ENCODE data around the gene SPOCK1.

GRCh38 chr5:137454671-137455070 lies 44.5 kb downstream of the SPOCK1 start:
- TF ChIP-seq FOXA3 (CRISPR knock-in tag; conservative IDR thresholded peaks at IDR 0.05 in 1 of 2, IDR thresholded peaks at IDR 0.05 in 1 of 2) (no peak), NBN (IDR thresholded peaks at IDR 0.05; ENCODE audit: low read depth) (no peak), E2F8 (IDR thresholded peaks at IDR 0.05; ENCODE audit: low read depth, partially characterized antibody) (no peak), SMAD3 (CRISPR knock-in tag; conservative IDR thresholded peaks at IDR 0.05) (no peak), CTCF (IDR thresholded peaks at IDR 0.05 in 2 of 3, conservative IDR thresholded peaks at IDR 0.05 in 1 of 3; ENCODE audit: insufficient read depth in 2 of 3, low read depth in 1 of 3, low read length in 3 of 3) (no peak), PATZ1 (CRISPR knock-in tag; IDR thresholded peaks at IDR 0.05; ENCODE audit: borderline replicate concordance) (no peak), GABPB1 (CRISPR knock-in tag; IDR thresholded peaks at IDR 0.05) (no peak), TEAD4 (IDR thresholded peaks at IDR 0.05; ENCODE audit: low read length) (no peak), TEAD4 (CRISPR knock-in tag; IDR thresholded peaks at IDR 0.05; ENCODE audit: borderline replicate concordance) (no peak), GTF2F1 (IDR thresholded peaks at IDR 0.05; ENCODE audit: low read depth, low read length) (no peak), RERE (CRISPR knock-in tag; IDR thresholded peaks at IDR 0.05; ENCODE audit: borderline replicate concordance) (no peak), EP300 (IDR thresholded peaks at IDR 0.05; ENCODE audit: low read length) (no peak)
